ENCODE measurements around the gene GABARAPL2.
"Not testable (repeated sequence)": the region's sequence is repeated elsewhere in the genome, so short reads cannot be mapped to it uniquely, and the experiment has no call there.

Gene GABARAPL2

GRCh38 chr16:75538882-75539565 lies 27.2 kb upstream of the GABARAPL2 start:
- H3K27me3 ChIP-seq (replicated peaks in 2 of 5; ENCODE audit: control insufficient read depth in 4 of 5, insufficient read depth in 5 of 5, low read length in 4 of 5); H3K36me3 ChIP-seq (ENCODE audit: control insufficient read depth in 4 of 4, insufficient read depth in 4 of 4, low read length in 3 of 4); H3K9me3 ChIP-seq (ENCODE audit: control extremely low read depth in 1 of 5, control insufficient read depth in 4 of 5, insufficient read depth in 2 of 5, low read depth in 1 of 5, low read length in 4 of 5); H3K4me1 ChIP-seq (ENCODE audit: control extremely low read depth in 1 of 4, control insufficient read depth in 4 of 4, insufficient read depth in 4 of 4, low read length in 3 of 4); H3K27ac ChIP-seq (ENCODE audit: insufficient read depth in 1 of 2, low read depth in 1 of 2, low read length in 2 of 2, poor library complexity in 1 of 2, severe bottlenecking in 2 of 2); H3K4me3 ChIP-seq (ENCODE audit: control insufficient read depth in 1 of 7, extremely low read depth in 1 of 7, insufficient read depth in 4 of 7, low read depth in 2 of 7, low read length in 6 of 7); POLR2A ChIA-PET; DNase-seq; CTCF ChIA-PET: not testable (repeated sequence)
- no CpG with 5 or more reads among the region's 10 CpGs for WGBS (ENCODE audit: insufficient coverage)

GRCh38 chr16:75541236-75541635 lies 24.9 kb upstream of the GABARAPL2 start:
- Histone ChIP-seq H3K4me1 (ENCODE audit: control extremely low read depth in 1 of 4, control insufficient read depth in 4 of 4, insufficient read depth in 4 of 4, low read length in 3 of 4) (no peaks in the 10 kb centered on the region), H3K27ac (ENCODE audit: insufficient read depth in 1 of 2, low read depth in 1 of 2, low read length in 2 of 2, poor library complexity in 1 of 2, severe bottlenecking in 2 of 2) (no peak overlapping the region), H3K4me3 (ENCODE audit: control insufficient read depth in 1 of 7, extremely low read depth in 1 of 7, insufficient read depth in 4 of 7, low read depth in 2 of 7, low read length in 6 of 7) (no peak overlapping the region), H3K36me3 (ENCODE audit: control insufficient read depth in 4 of 4, insufficient read depth in 4 of 4, low read length in 3 of 4) (peaks cover 0 to 10% (median 4%) of the 10 kb centered on the region in 4 experiments), H3K27me3 (replicated peaks in 2 of 5; ENCODE audit: control insufficient read depth in 4 of 5, insufficient read depth in 5 of 5, low read length in 4 of 5) (no peaks in the 10 kb centered on the region), H3K9me3 (ENCODE audit: control extremely low read depth in 1 of 5, control insufficient read depth in 4 of 5, insufficient read depth in 2 of 5, low read depth in 1 of 5, low read length in 4 of 5) (no peaks in the 10 kb centered on the region)
- POLR2A ChIA-PET = no interaction called here
- WGBS (ENCODE audit: insufficient coverage) = 100% methylated on average over 4 of the region's 5 CpGs
- CTCF ChIA-PET = interaction anchor here (0.7 to 1.5 kb wide), 2 partner anchors 8 to 16 kb away, joined by 3 to 5 read pairs; no protein-coding TSS in a partner anchor
- no peak for DNase-seq

- H3K9me3 ChIP-seq (ENCODE audit: control extremely low read depth in 1 of 5, control insufficient read depth in 4 of 5, insufficient read depth in 2 of 5, low read depth in 1 of 5, low read length in 4 of 5); H3K27me3 ChIP-seq (replicated peaks in 2 of 5; ENCODE audit: control insufficient read depth in 4 of 5, insufficient read depth in 5 of 5, low read length in 4 of 5); DNase-seq; H3K36me3 ChIP-seq (ENCODE audit: control insufficient read depth in 4 of 4, insufficient read depth in 4 of 4, low read length in 3 of 4); POLR2A ChIA-PET; H3K4me1 ChIP-seq (ENCODE audit: control extremely low read depth in 1 of 4, control insufficient read depth in 4 of 4, insufficient read depth in 4 of 4, low read length in 3 of 4); H3K4me3 ChIP-seq (ENCODE audit: control insufficient read depth in 1 of 7, extremely low read depth in 1 of 7, insufficient read depth in 4 of 7, low read depth in 2 of 7, low read length in 6 of 7); H3K27ac ChIP-seq (ENCODE audit: insufficient read depth in 1 of 2, low read depth in 1 of 2, low read length in 2 of 2, poor library complexity in 1 of 2, severe bottlenecking in 2 of 2): not testable (repeated sequence)
- WGBS (ENCODE audit: insufficient coverage) = 100% methylated on average over 6 of the region's 8 CpGs
- CTCF ChIA-PET = interaction anchor here (1.7 kb wide), 1 partner anchor 24 kb away, joined by 6 read pairs; no protein-coding TSS in a partner anchor
Observed at GRCh38 chr16:75542462-75542861, 23.7 kb upstream of the GABARAPL2 start.

DNA sequence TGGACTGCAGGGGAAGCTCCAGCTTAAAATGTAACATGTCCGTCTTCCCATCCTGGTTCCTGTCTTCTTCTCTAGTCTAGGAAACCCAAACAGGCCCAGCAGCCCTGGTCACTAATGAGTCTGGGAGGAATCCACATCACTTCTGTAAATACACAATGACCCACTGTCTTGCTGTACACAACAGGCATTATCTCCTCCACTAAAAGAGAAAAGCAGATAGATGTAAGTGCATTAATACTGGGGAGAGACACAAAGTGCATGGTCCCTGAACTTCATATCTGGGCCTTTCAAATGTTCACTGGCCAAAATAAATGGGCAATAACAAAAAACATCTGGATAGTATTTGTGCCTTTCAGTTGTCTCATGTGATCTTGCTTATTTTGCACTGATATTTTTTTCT lies 20.3 kb upstream of the GABARAPL2 start:
- H3K4me3 ChIP-seq (ENCODE audit: control insufficient read depth in 1 of 7, extremely low read depth in 1 of 7, insufficient read depth in 4 of 7, low read depth in 2 of 7, low read length in 6 of 7); H3K4me1 ChIP-seq (ENCODE audit: control extremely low read depth in 1 of 4, control insufficient read depth in 4 of 4, insufficient read depth in 4 of 4, low read length in 3 of 4); H3K9me3 ChIP-seq (ENCODE audit: control extremely low read depth in 1 of 5, control insufficient read depth in 4 of 5, insufficient read depth in 2 of 5, low read depth in 1 of 5, low read length in 4 of 5); POLR2A ChIA-PET; DNase-seq; H3K27me3 ChIP-seq (replicated peaks in 2 of 5; ENCODE audit: control insufficient read depth in 4 of 5, insufficient read depth in 5 of 5, low read length in 4 of 5); CTCF ChIA-PET; H3K27ac ChIP-seq (ENCODE audit: insufficient read depth in 1 of 2, low read depth in 1 of 2, low read length in 2 of 2, poor library complexity in 1 of 2, severe bottlenecking in 2 of 2); H3K36me3 ChIP-seq (ENCODE audit: control insufficient read depth in 4 of 4, insufficient read depth in 4 of 4, low read length in 3 of 4): not testable (repeated sequence)
- WGBS (ENCODE audit: insufficient coverage) = no CpG with 5 or more reads among the region's 1 CpG

GRCh38 chr16:75546293-75546692 lies 19.9 kb upstream of the GABARAPL2 start:
- 99% methylated on average over 7 of the region's 7 CpGs for WGBS (ENCODE audit: insufficient coverage)
- Histone ChIP-seq H3K27me3 (replicated peaks in 2 of 5; ENCODE audit: control insufficient read depth in 4 of 5, insufficient read depth in 5 of 5, low read length in 4 of 5) (no peaks in the 10 kb centered on the region), H3K9me3 (ENCODE audit: control extremely low read depth in 1 of 5, control insufficient read depth in 4 of 5, insufficient read depth in 2 of 5, low read depth in 1 of 5, low read length in 4 of 5) (no peaks in the 10 kb centered on the region), H3K4me1 (ENCODE audit: control extremely low read depth in 1 of 4, control insufficient read depth in 4 of 4, insufficient read depth in 4 of 4, low read length in 3 of 4) (peaks cover 0 to 8% (median 7%) of the 10 kb centered on the region in 4 experiments), H3K4me3 (ENCODE audit: control insufficient read depth in 1 of 7, extremely low read depth in 1 of 7, insufficient read depth in 4 of 7, low read depth in 2 of 7, low read length in 6 of 7) (no peak overlapping the region), H3K27ac (ENCODE audit: insufficient read depth in 1 of 2, low read depth in 1 of 2, low read length in 2 of 2, poor library complexity in 1 of 2, severe bottlenecking in 2 of 2) (no peak overlapping the region), H3K36me3 (ENCODE audit: control insufficient read depth in 4 of 4, insufficient read depth in 4 of 4, low read length in 3 of 4) (peaks cover 0 to 5% (median 3%) of the 10 kb centered on the region in 4 experiments)
- ChIA-PET CTCF (interaction anchor here (0.6 to 1.8 kb wide), 2 partner anchors 19 to 28 kb away, joined by 3 to 4 read pairs; no protein-coding TSS in a partner anchor), POLR2A (no interaction called here)
- no peak for DNase-seq

GRCh38 chr16:75548456-75548855 lies 17.7 kb upstream of the GABARAPL2 start:
- peaks cover 0 to 11% (median 7%) of the 10 kb centered on the region in 4 experiments for H3K4me1 ChIP-seq (ENCODE audit: control extremely low read depth in 1 of 4, control insufficient read depth in 4 of 4, insufficient read depth in 4 of 4, low read length in 3 of 4)
- H3K36me3 ChIP-seq (ENCODE audit: control insufficient read depth in 4 of 4, insufficient read depth in 4 of 4, low read length in 3 of 4); POLR2A ChIA-PET; H3K27me3 ChIP-seq (replicated peaks in 2 of 5; ENCODE audit: control insufficient read depth in 4 of 5, insufficient read depth in 5 of 5, low read length in 4 of 5); DNase-seq; H3K27ac ChIP-seq (ENCODE audit: insufficient read depth in 1 of 2, low read depth in 1 of 2, low read length in 2 of 2, poor library complexity in 1 of 2, severe bottlenecking in 2 of 2); H3K9me3 ChIP-seq (ENCODE audit: control extremely low read depth in 1 of 5, control insufficient read depth in 4 of 5, insufficient read depth in 2 of 5, low read depth in 1 of 5, low read length in 4 of 5); H3K4me3 ChIP-seq (ENCODE audit: control insufficient read depth in 1 of 7, extremely low read depth in 1 of 7, insufficient read depth in 4 of 7, low read depth in 2 of 7, low read length in 6 of 7): not testable (repeated sequence)
- 93% methylated on average over 9 of the region's 9 CpGs for WGBS (ENCODE audit: insufficient coverage)
- CTCF ChIA-PET = interaction anchor here (1.0 to 3.8 kb wide), 5 partner anchors 8 to 83 kb away, joined by 3 to 27 read pairs (median 5); no protein-coding TSS in a partner anchor

- ChIA-PET POLR2A (interaction anchor here (0.5 kb wide), 1 partner anchor 8 kb away, joined by 5 read pairs; no protein-coding TSS in a partner anchor), CTCF (interaction anchor here (0.6 to 3.8 kb wide), 16 partner anchors 10 to 86 kb away, joined by 3 to 27 read pairs (median 4); no protein-coding TSS in a partner anchor)
- Histone ChIP-seq H3K9me3 (ENCODE audit: control extremely low read depth in 1 of 5, control insufficient read depth in 4 of 5, insufficient read depth in 2 of 5, low read depth in 1 of 5, low read length in 4 of 5) (no peaks in the 10 kb centered on the region), H3K36me3 (ENCODE audit: control insufficient read depth in 4 of 4, insufficient read depth in 4 of 4, low read length in 3 of 4) (no peaks in the 10 kb centered on the region), H3K27ac (ENCODE audit: insufficient read depth in 1 of 2, low read depth in 1 of 2, low read length in 2 of 2, poor library complexity in 1 of 2, severe bottlenecking in 2 of 2) (no peak overlapping the region), H3K27me3 (replicated peaks in 2 of 5; ENCODE audit: control insufficient read depth in 4 of 5, insufficient read depth in 5 of 5, low read length in 4 of 5) (no peaks in the 10 kb centered on the region), H3K4me1 (ENCODE audit: control extremely low read depth in 1 of 4, control insufficient read depth in 4 of 4, insufficient read depth in 4 of 4, low read length in 3 of 4) (peaks cover 4 to 17% (median 11%) of the 10 kb centered on the region in 4 experiments), H3K4me3 (ENCODE audit: control insufficient read depth in 1 of 7, extremely low read depth in 1 of 7, insufficient read depth in 4 of 7, low read depth in 2 of 7, low read length in 6 of 7) (peak overlapping the region in 3 of 7 experiments; percentile 29 to 66 (median 37))
- peak; percentile 69 to 86 (median 85) for DNase-seq
- 50% methylated on average over 4 of the region's 7 CpGs for WGBS (ENCODE audit: insufficient coverage)
Observed at GRCh38 chr16:75550211-75550662, 15.9 kb upstream of the GABARAPL2 start.

All from common myeloid progenitor, CD34-positive (primary cell).